GM18519 (cell line): ENCODE measurements around the gene TSPOAP1.

Experiments used
- ATAC-seq: cut with Tn5 transposase; IDR thresholded peaks from one replicate; pipeline ENCODE4 v1.9.1; 2021; ENCODE audit warnings: mild to moderate bottlenecking, moderate library complexity; ENCODE audit not compliant: unreplicated experiment, low FRiP score

Gene TSPOAP1

GRCh38 chr17:58362368-58363014 lies 33.9 kb upstream of the TSPOAP1 start:
- ATAC-seq, result no peak

GRCh38 chr17:58360296-58361063 lies 31.9 kb upstream of the TSPOAP1 start:
- ATAC-seq, result no peak

- no peak for ATAC-seq
Measured at GRCh38 chr17:58358408-58359172, 30.0 kb upstream of the TSPOAP1 start.

- ATAC-seq, result no peak
Measured at GRCh38 chr17:58357312-58358297, 29.0 kb upstream of the TSPOAP1 start.

GRCh38 chr17:58356231-58356630 lies 27.6 kb upstream of the TSPOAP1 start:
- no peak for ATAC-seq

- no peak for ATAC-seq
Measured at GRCh38 chr17:58354541-58355216, 26.1 kb upstream of the TSPOAP1 start.

- ATAC-seq, result no peak
Measured at GRCh38 chr17:58353389-58353825, 24.8 kb upstream of the TSPOAP1 start.

- ATAC-seq, result no peak
Measured at GRCh38 chr17:58352596-58353388, 24.2 kb upstream of the TSPOAP1 start.

- ATAC-seq, result peak; percentile 74
Measured at GRCh38 chr17:58351831-58352595, 23.4 kb upstream of the TSPOAP1 start, which contains the start of gene SUPT4H1. TSS of gene SUPT4H1 (minus strand) at chr17:58352201. CDS start at chr17:58352135, 66 bp downstream.

GRCh38 chr17:58351182-58351581 lies 22.6 kb upstream of the TSPOAP1 start:
- no peak for ATAC-seq

- ATAC-seq, result no peak
Measured at GRCh38 chr17:58348038-58348437, 19.4 kb upstream of the TSPOAP1 start.

- no peak for ATAC-seq
Measured at GRCh38 chr17:58345500-58345899, 16.9 kb upstream of the TSPOAP1 start.

- ATAC-seq, result peak; percentile 33
Measured at GRCh38 chr17:58344791-58345157, 16.2 kb upstream of the TSPOAP1 start.

- peak; percentile 65 for ATAC-seq
Measured at GRCh38 chr17:58344047-58344790, 15.6 kb upstream of the TSPOAP1 start.

GRCh38 chr17:58343131-58343530 lies 14.5 kb upstream of the TSPOAP1 start:
- no peak for ATAC-seq

GRCh38 chr17:58341861-58342475 lies 13.4 kb upstream of the TSPOAP1 start:
- ATAC-seq, result no peak
